Measurements from ENCODE around the gene COL6A2.

The COL6A2 gene

GRCh38 chr21:46124926-46125845, 27.3 kb downstream of the COL6A2 start:
- Histone ChIP-seq H3K4me3 (no peak overlapping the region), H3K9me3 (no peaks in the 10 kb centered on the region), H3K36me3 (peaks cover 78 to 100% (median 85%) of the 10 kb centered on the region in 3 donors), H3K27ac (no peak overlapping the region), H3K27me3 (no peaks in the 10 kb centered on the region), H3K4me1 (no peaks in the 10 kb centered on the region)
- intact Hi-C loops (cut with DNase I; ENCODE audit: low total_unique reads) = loop anchor here (10.0 kb wide), 1 partner anchor 130 kb away; no protein-coding TSS in a partner anchor
- peak; percentile 16 to 63 for DNase-seq
- TF ChIP-seq CTCF (IDR thresholded peaks at IDR 0.05) = no peak

DNA sequence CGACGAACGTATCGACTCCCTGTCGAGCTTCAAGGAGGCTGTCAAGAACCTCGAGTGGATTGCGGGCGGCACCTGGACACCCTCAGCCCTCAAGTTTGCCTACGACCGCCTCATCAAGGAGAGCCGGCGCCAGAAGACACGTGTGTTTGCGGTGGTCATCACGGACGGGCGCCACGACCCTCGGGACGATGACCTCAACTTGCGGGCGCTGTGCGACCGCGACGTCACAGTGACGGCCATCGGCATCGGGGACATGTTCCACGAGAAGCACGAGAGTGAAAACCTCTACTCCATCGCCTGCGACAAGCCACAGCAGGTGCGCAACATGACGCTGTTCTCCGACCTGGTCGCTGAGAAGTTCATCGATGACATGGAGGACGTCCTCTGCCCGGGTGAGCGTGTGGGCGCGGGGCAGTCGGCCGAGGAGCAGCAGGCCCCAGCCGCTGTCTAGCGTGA, 28.0 kb downstream of the COL6A2 start:
- Histone ChIP-seq H3K27ac (no peak overlapping the region), H3K9me3 (no peaks in the 10 kb centered on the region), H3K4me3 (no peak overlapping the region), H3K36me3 (peaks cover 71 to 94% (median 78%) of the 10 kb centered on the region in 3 donors), H3K4me1 (no peaks in the 10 kb centered on the region), H3K27me3 (no peaks in the 10 kb centered on the region)
- intact Hi-C loops (cut with DNase I; ENCODE audit: low total_unique reads) = loop anchor here (10.0 kb wide), 1 partner anchor 131 kb away; no protein-coding TSS in a partner anchor
- TF ChIP-seq CTCF (IDR thresholded peaks at IDR 0.05) = no peak
- peak; percentile 17 to 66 for DNase-seq

DNA sequence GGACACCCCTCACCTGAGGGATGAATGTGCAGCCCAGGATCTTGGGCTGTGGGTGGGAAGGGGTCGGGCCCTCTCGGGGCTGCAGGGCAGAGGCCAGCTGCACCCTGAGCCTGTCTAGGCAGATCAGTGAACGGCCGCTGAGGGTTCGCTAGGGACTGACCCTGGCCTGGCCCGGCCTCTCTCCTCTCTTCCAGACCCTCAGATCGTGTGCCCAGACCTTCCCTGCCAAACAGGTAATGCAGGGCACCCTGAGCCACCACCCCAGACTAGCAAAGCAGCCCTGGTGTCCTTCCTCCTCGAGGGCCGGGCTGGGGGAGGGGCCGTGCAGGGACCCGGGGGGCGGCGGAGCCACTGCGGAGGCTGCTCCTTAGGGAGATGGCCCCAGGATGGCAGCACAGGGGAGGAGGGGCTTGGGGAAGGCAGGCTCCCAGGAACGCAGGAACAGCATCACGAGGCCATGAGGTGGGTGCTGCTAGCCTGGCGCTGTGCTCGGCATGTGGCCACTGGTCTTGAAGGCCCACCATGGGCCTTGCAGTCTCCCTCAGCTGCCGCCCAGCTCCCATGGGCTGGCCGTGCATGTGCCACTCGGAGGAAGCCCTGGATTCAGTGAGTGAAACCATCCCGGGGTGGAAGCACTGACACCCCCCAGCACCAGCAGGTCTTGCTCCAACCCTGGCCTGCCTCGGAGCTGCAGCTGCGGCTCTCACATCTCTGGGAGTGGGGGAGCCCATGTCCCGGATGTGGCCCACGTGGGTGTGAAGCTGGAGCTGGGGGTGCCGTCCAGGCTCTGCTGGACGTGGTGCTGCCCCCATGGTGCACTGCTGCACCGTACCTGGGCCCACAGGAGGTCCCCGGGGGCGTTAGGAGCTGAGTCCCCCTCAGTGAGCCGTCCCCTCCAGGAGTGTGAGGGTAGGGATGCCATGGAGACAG, 28.7 kb downstream of the COL6A2 start:
- Histone ChIP-seq H3K9me3 (no peaks in the 10 kb centered on the region), H3K27ac (no peak overlapping the region), H3K36me3 (peaks cover 64 to 89% (median 71%) of the 10 kb centered on the region in 3 donors), H3K4me1 (no peaks in the 10 kb centered on the region), H3K27me3 (no peaks in the 10 kb centered on the region), H3K4me3 (no peak overlapping the region)
- no peak for TF ChIP-seq CTCF (IDR thresholded peaks at IDR 0.05)
- peak; percentile 20 to 64 for DNase-seq
- intact Hi-C loops (cut with DNase I; ENCODE audit: low total_unique reads) = loop anchor here (10.0 kb wide), 1 partner anchor 132 kb away; no protein-coding TSS in a partner anchor

DNA sequence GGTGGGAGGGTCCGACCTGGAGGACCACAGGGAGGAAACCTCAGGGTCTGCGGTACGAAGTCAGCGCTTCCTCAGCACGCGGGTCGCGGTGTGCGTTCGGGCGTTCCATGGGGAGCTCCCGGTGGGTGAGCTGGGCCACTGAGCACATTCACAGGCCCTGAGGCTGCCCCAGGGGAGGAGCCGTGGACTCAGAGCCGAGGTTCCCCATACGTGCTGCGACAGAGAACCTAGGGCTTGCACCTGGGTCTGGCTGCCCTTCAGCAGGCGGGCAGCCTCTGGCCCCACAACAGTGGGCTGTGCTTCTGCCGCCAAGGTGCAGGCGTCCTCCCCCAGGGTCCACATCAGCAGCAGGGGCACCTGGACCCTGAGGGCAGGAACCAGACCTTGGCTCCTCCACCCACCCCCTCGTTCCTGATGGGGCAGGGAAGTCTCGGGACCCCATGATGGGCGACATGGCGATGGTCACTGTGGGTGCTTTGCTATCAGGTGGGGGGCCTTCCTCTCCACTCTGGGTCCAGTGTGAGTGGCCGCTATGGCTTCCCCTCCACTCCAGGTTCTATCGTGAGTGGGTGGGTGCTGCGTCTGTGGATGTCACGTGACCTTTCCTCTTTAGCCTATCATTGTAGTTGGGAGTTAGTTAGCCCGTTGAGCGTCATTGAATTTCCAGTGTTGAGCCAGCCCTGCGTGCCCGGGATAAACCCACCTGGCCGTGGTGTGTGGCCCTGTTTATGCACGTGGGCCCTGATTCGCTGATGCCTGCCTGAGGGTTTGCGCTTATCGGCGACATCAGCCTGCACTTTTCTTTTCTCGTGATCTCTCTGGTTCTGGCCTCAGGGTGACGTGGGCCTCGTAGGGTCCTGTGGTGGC, 29.6 kb downstream of the COL6A2 start:
- H3K4me1 ChIP-seq = no peaks in the 10 kb centered on the region
- intact Hi-C loops (cut with DNase I; ENCODE audit: low total_unique reads) = loop anchor here (10.0 kb wide), 1 partner anchor 133 kb away; no protein-coding TSS in a partner anchor
- peak; percentile 19 to 62 for DNase-seq
- no peak overlapping the region for H3K27ac ChIP-seq
- H3K9me3 ChIP-seq = no peaks in the 10 kb centered on the region
- no peak for TF ChIP-seq CTCF (IDR thresholded peaks at IDR 0.05)
- H3K36me3 ChIP-seq = peaks cover 55 to 89% (median 68%) of the 10 kb centered on the region in 3 donors
- no peaks in the 10 kb centered on the region for H3K27me3 ChIP-seq
- H3K4me3 ChIP-seq = no peak overlapping the region

Measured in tibial artery (tissue), 4 donors.